Right lobe of liver (tissue), 6 donors: Measurements from ENCODE around the gene FIGNL1. TPM values are rescaled to one million over a fixed set of nuclear protein-coding genes. Genes with fewer than 3 reads are reported as not detected.

Experiments
- ATAC-seq, 4 donors: fragments of 200-7000 bp; cut with Tn5 transposase; one replicate each; pipeline ENCODE4 v1.9.1; 2020; ENCODE audit warnings: mild to moderate bottlenecking in 4 of 4, moderate library complexity in 4 of 4
- DNase-seq, 3 donors: peaks; one replicate each; pipeline ENCODE4 v3.0.0-alpha.2; 2020
- H3K27ac ChIP-seq, 3 donors: fragments of 200-600 bp; one replicate each; pipeline ENCODE4 v1.8.0; 2022
- H3K27me3 ChIP-seq, 2 donors: fragments of 200-600 bp; one replicate each; pipeline ENCODE4 v1.8.0; 2022
- H3K36me3 ChIP-seq, 4 donors: fragments of 200-600 bp; sonication (generic) in 1 of 4; one replicate each; pipeline versions ENCODE4 v1.5.1 to v1.8.0; 2017 to 2022; ENCODE audit warnings: control low read depth in 1 of 4
- H3K4me1 ChIP-seq, 4 donors: fragments of 200-600 bp; sonication (generic) in 1 of 4; one replicate each; pipeline versions ENCODE4 v1.5.1 to v1.8.0; 2017 to 2022; ENCODE audit warnings: control low read depth in 1 of 4
- H3K4me3 ChIP-seq, 3 donors: fragments of 200-600 bp; one replicate each; pipeline ENCODE4 v1.8.0; 2022
- H3K9me3 ChIP-seq, 4 donors: fragments of 200-600 bp; sonication (generic) in 1 of 4; one replicate each; pipeline versions ENCODE4 v1.5.1 to v1.8.0; 2017 to 2022; ENCODE audit warnings: control low read depth in 1 of 4
- POLR2A ChIP-seq: fragments of 450-650 bp; IDR thresholded peaks from one replicate; pipeline ENCODE4 v1.6.1; 2017; ENCODE audit warnings: antibody characterized with exemption, mild to moderate bottlenecking
- WGBS: methylation state at CpG from one replicate; pipeline ENCODE4 v1.1.6; 2018; ENCODE audit warnings: low coverage, low lambda C conversion rate; ENCODE audit not compliant: insufficient coverage; ENCODE audit errors: missing lambda C conversion rate; 5-methylcytosine and 5-hydroxymethylcytosine counted together
- intact Hi-C, 2 donors: fragments of 100-400 bp; cut with DNase I; formaldehyde crosslinking; loops; one replicate each; pipeline versions ENCODE4 v1.11.2 to v1.14.1; 2022
- total RNA-seq, 6 experiments: library from RNA; depleted of rRNA in 2 of 6; stranded (reverse); fragments of >200 nt in 2 of 6; fragmentation: NEBNext Ultra II Directional in 3 of 6; extraction: Animal tissue kit (Norgen Biotek cat#: 25700) in 3 of 6; gene quantifications; one replicate each; pipeline versions ENCODE4 v1.1.0 to v1.2.4, GENCODE V29; 2016 to 2023
- TF ChIP-seq, protein P1 (sequence below), 4 donors: fragments of 200-600 bp in 3 of 4; fragments of 450-650 bp in 1 of 4; IDR thresholded peaks; one replicate each; pipeline versions ENCODE4 v1.5.1 to v1.8.0; 2016 to 2022; ENCODE audit warnings: antibody characterized with exemption in 4 of 4, mild to moderate bottlenecking in 2 of 4
- donor health status: DM: no; HTN: yes; CAD: no.
- donor health status: DM: no; HTN: no; CAD: no.
- donor health status: DM: no; HTN: no; CAD: no.
- donor health status: DM: no; HTN: yes; CAD: no.
- donor health status: DM: no; HTN: yes; CAD: no.

FIGNL1 gene
- total RNA-seq, 6 experiments from 2014 or later, result 2.0 to 12.2 (median 4.4) TPM

DNA sequence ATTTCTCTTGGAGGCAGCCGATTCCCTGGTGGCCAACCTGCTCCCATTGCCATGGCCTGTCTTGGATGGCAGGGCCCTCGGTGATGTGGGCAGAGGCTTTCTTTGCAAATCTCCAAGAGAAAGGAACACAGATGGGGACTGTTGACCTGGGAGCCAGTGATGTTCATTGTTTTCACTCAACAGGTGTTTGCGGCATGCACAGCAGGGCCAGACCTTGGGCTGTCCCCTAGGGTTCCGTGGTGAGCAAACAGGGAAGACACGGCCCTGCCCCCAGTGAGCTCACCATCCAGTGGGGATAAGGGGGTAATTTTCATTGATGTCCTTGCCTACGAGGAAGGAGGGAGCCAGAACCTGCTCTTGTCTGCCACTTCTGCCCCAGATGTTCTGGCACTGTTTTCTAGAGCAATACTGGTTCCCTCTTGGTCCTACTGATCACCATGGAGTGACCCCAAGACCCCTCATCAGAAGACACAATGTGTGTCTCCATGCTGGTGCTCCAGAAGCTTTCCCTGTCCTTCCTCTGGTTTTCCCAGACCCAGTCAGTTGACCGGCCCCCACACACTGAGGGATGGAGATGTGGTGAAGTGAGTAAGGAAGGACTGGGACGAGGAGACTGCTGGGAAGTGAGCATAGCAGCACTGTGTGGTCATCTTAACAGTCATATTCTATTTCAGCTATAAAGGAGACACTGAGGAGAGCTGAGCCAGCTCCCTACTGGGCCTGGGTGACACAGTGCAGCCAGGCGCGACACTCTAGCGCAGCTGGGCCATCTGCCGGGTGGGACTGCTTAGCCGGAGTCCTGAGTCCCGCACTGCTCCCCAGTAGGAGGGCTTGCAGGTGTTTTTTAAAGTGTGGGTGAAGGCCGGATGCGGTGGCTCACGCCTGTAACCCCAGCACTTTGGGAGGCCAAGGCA is 20.4 kb upstream of the FIGNL1 start:
- 94% methylated on average over 9 of the region's 17 CpGs for WGBS
- H3K27me3 ChIP-seq, result no peaks in the 10 kb centered on the region
- no peak overlapping the region for H3K4me3 ChIP-seq
- no peaks in the 10 kb centered on the region for H3K9me3 ChIP-seq
- ATAC-seq (no peak), DNase-seq (no peak)
- intact Hi-C loops, result no loop called here
- no peaks in the 10 kb centered on the region for H3K36me3 ChIP-seq
- peaks cover 0 to 18% (median 5%) of the 10 kb centered on the region in 4 donors for H3K4me1 ChIP-seq
- no peak overlapping the region for H3K27ac ChIP-seq
- no peak for TF ChIP-seq POLR2A
- TF ChIP-seq, protein P1, sequence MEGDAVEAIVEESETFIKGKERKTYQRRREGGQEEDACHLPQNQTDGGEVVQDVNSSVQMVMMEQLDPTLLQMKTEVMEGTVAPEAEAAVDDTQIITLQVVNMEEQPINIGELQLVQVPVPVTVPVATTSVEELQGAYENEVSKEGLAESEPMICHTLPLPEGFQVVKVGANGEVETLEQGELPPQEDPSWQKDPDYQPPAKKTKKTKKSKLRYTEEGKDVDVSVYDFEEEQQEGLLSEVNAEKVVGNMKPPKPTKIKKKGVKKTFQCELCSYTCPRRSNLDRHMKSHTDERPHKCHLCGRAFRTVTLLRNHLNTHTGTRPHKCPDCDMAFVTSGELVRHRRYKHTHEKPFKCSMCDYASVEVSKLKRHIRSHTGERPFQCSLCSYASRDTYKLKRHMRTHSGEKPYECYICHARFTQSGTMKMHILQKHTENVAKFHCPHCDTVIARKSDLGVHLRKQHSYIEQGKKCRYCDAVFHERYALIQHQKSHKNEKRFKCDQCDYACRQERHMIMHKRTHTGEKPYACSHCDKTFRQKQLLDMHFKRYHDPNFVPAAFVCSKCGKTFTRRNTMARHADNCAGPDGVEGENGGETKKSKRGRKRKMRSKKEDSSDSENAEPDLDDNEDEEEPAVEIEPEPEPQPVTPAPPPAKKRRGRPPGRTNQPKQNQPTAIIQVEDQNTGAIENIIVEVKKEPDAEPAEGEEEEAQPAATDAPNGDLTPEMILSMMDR (IDR thresholded peaks at IDR 0.05), result no peak

DNA sequence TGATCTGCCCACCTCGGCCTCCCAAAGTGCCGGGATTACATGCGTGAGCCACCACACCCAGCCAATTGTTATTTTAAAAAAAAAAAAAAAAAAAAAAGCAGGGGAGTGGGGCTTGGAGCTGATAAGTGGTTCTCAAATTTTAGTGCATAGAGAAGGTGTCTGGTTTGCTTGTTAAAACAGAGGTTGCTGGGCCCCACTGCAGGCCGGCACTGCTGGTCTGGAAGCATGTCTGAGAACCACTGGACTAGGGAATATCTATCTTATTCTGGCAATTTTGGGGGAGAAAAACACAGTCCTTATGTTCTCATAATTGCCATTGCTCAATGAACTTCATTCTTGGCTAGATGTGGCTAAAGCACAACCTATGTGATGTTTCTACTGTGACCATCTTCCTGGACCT is 19.0 kb upstream of the FIGNL1 start:
- intact Hi-C loops, result loop anchor here in 1 of 2 donors (10.0 kb wide), 1 partner anchor 896 kb away; no protein-coding TSS in a partner anchor
- no peak for DNase-seq
- no peaks in the 10 kb centered on the region for H3K36me3 ChIP-seq
- no peak for ATAC-seq
- H3K27me3 ChIP-seq, result no peaks in the 10 kb centered on the region
- 100% methylated on average over 1 of the region's 4 CpGs for WGBS
- TF ChIP-seq, protein P1 (IDR thresholded peaks at IDR 0.05), result no peak
- TF ChIP-seq POLR2A, result no peak
- no peak overlapping the region for H3K27ac ChIP-seq
- peaks cover 0 to 4% (median under 1%) of the 10 kb centered on the region in 4 donors for H3K4me1 ChIP-seq
- H3K9me3 ChIP-seq, result no peaks in the 10 kb centered on the region
- H3K4me3 ChIP-seq, result no peak overlapping the region

DNA sequence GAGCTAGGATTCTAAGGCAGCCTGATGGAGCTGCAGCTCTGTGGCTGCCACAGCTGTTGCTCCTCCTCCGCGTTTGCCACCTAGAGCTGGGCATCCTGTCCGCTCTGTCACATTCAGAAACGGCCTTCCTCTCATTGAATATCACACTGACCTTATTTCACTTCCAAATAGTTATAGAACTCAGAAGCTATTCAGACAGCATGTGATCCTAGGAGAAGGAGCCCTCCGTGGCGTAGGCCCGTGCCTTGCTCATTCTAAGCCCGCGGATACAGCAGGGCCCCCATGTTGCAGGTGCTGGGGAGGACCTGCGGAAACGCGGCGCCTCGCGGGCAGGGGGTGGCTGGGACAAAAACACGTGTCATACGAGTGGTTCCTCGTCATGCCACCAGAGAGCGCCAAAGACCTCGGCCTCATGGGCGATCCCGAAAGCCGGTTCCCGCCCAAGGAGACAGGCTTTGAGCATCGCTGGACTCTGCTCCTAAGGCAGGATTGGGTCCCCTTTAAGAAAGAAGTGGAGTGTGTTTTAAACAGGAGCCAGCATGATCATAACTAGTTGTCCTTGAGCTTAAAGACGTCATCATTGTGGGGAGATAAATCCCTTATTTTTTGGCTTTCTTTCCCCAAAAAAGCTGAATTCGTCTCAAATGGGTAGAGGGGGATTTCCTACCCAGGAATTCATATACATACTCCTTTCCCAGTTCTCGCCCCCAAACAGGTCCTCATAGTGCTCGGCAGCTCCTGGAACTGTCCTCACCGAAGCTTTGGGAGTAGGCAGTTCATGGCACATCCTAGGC is 17.9 kb upstream of the FIGNL1 start:
- TF ChIP-seq, protein P1 (IDR thresholded peaks at IDR 0.05), result peak; percentile 79 to 90 (median 86)
- no peak for TF ChIP-seq POLR2A
- no peaks in the 10 kb centered on the region for H3K9me3 ChIP-seq
- DNase-seq (peak; percentile 82 to 84 (median 84)), ATAC-seq (peak; percentile 96 to 100 (median 98))
- 11% methylated on average over 19 of the region's 30 CpGs for WGBS
- intact Hi-C loops, result loop anchor here in 1 of 2 donors (10.0 kb wide), 1 partner anchor 897 kb away; no protein-coding TSS in a partner anchor
- H3K4me1 ChIP-seq, result peaks cover 0 to 3% (median 0%) of the 10 kb centered on the region in 4 donors
- H3K27ac ChIP-seq, result no peak overlapping the region
- H3K4me3 ChIP-seq, result no peak overlapping the region
- H3K27me3 ChIP-seq, result no peaks in the 10 kb centered on the region
- H3K36me3 ChIP-seq, result no peaks in the 10 kb centered on the region

DNA sequence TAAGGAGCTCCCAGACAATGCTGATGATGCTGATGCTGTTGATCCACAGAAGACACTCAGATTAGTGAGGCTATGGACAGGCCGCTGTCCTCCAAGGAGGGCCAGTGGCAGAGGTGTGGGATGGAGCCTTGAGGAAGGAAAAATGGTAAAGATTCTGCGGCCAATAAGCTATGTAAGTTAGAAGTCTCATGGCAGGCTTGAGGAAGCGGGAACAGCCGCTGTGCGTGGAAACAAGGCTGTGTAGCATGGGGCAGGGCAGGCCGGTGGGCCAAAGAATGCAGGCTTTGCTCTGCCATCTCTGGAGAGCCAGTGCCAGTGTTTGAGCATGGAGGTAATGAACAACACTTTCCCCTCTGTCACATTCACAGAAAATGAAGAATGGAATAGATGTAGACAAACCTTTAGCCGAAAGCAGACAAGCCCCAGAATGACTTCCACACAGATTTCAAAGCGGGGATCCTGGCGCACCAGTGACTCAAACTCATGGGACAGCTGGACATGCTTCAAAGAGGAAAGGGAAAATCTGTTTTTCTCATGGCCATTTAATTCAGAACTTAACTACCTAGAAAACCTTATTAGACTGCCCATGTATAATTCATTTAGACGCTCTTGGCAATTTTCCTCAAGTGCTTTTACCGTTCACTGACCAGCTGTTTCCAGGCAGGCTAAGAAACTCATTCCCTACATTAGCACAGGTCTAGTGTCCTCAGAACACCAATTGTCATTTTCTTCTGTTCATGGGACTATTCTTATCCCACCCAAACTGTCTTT is 16.9 kb upstream of the FIGNL1 start:
- Histone ChIP-seq H3K27ac (no peak overlapping the region), H3K4me3 (no peak overlapping the region), H3K36me3 (no peaks in the 10 kb centered on the region), H3K9me3 (no peaks in the 10 kb centered on the region), H3K27me3 (no peaks in the 10 kb centered on the region), H3K4me1 (peaks cover 0 to 3% (median 0%) of the 10 kb centered on the region in 4 donors)
- WGBS, result 94% methylated on average over 8 of the region's 11 CpGs
- TF ChIP-seq POLR2A, result no peak
- TF ChIP-seq, protein P1 (IDR thresholded peaks at IDR 0.05), result no peak
- intact Hi-C loops, result loop anchor here in 1 of 2 donors (10.0 kb wide), 1 partner anchor 898 kb away; no protein-coding TSS in a partner anchor
- ATAC-seq (no peak), DNase-seq (no peak)
